ENCODE results near the gene ARHGEF19. TPM values are rescaled to one million over a fixed set of nuclear protein-coding genes. Genes with fewer than 3 reads are reported as not detected.

The ARHGEF19 gene
- total and polyA plus RNA-seq, 2 of the 4 experiments (the other 2 are of a cell fraction) = 4.5 to 16.8 TPM

DNA sequence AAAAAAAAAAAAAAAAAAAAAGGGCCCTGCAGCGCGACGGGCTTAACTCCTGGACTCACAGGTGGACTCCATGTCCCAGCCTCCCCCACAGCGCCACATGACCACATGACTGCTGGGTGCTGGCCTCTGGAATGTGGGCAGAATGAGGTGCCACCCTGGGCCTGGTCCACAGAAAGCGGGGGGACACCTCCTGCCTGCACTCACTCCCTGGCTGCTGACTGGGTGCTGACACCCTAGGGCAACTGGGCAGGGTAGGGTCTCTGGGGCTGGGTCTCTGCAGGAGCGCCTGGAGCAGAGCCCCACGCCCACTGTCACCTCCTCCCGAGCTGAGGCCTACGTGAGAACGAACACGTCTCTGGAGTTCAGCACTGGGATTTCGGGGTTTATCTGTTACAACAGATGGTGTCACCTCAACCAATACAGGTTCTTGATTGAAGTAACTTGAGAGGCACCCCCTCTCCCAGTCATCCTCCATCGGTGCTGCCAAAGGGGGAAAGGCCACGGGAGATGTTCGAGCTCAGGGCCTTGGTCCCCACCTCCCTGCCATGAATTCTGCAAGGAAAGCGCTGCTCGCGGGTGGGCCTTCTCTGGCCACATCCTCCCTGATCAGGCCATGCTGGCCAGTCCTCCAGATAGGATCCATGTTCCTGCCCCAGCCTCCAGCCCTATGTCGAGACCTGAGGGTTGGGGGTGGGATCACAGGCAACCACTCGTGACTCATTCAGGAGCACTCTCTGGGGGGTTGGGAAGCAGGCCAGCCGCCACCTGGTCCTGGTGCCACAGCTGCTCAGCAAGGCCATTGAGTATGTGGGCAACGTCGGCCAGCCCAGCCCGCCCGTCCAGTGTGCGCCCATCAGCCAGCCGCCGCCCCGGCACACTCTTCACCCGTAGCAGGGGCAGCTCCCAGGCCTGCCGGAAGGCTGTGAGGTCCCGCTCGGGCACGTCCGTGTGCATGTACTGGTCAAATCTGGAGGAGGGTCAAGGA lies 19.2 kb upstream of the ARHGEF19 start:
- no peak overlapping the region for H3K56ac ChIP-seq (ENCODE audit: extremely low read depth, insufficient read depth, low read length)
- H4K5ac ChIP-seq (ENCODE audit: low read depth, low read length) = no peak overlapping the region
- ATAC-seq (ENCODE audit: low read depth) = no peak
- H3K27me3 ChIP-seq (ENCODE audit: control insufficient read depth, insufficient read depth, low read length) = peaks cover 20% of the 10 kb centered on the region
- dilution Hi-C loops (cut with HindIII; ENCODE audit: low sequenced_read_pairs, unreplicated experiment) (no loop called here), intact Hi-C loops (cut with micrococcal nuclease) (no loop called here), in situ Hi-C loops (cut with MboI; ENCODE audit: low sequenced_read_pairs) (no loop called here)
- CTCF ChIA-PET = no interaction called here
- H3K4me1 ChIP-seq (ENCODE audit: control insufficient read depth, insufficient read depth, low read length) = peaks cover 6% of the 10 kb centered on the region
- no peak overlapping the region for H2BK15ac ChIP-seq (ENCODE audit: low read depth, low read length)
- H4K20me1 ChIP-seq (ENCODE audit: insufficient read depth, low read length) = no peaks in the 10 kb centered on the region
- no peak overlapping the region for H4K8ac ChIP-seq (ENCODE audit: low read depth in 2 of 2, low read length in 2 of 2)
- no peak overlapping the region for H3K9ac ChIP-seq (ENCODE audit: low read depth, low read length)
- no peak overlapping the region for H3K4me3 ChIP-seq (ENCODE audit: insufficient read depth, low read depth, low read length)
- no peaks in the 10 kb centered on the region for H3K36me3 ChIP-seq (ENCODE audit: control insufficient read depth, insufficient read depth, low read length)
- no peak overlapping the region for H3K18ac ChIP-seq (ENCODE audit: low read depth, low read length)
- H3K4me2 ChIP-seq (ENCODE audit: low read depth, low read length) = no peak overlapping the region
- H4K91ac ChIP-seq (ENCODE audit: insufficient read depth, low read depth, low read length) = no peak overlapping the region
- no peak overlapping the region for H2BK120ac ChIP-seq (ENCODE audit: low read depth, low read length)
- no peak overlapping the region for H2BK20ac ChIP-seq (ENCODE audit: low read depth, low read length)
- H3K9me1 ChIP-seq (ENCODE audit: insufficient read depth, low read length) = 0 out of 2 replicates have a peak, but pooled peaks cover 4% of the 10 kb centered on the region
- H3K79me1 ChIP-seq (ENCODE audit: low read depth in 1 of 2, low read length in 2 of 2) = peaks cover 0 to 7% of the 10 kb centered on the region in 2 experiments; a peak in 2 of 4 replicates
- H3K9me3 ChIP-seq (ENCODE audit: control insufficient read depth, insufficient read depth, low read length) = peaks cover 8% of the 10 kb centered on the region
- no peak overlapping the region for H2AK9ac ChIP-seq (replicated peaks; ENCODE audit: low read depth, low read length, poor library complexity)
- no peak for DNase-seq
- POLR2A ChIA-PET (ENCODE audit: unreplicated experiment) = no interaction called here
- H3K14ac ChIP-seq (replicated peaks; ENCODE audit: low read depth, low read length) = no peak overlapping the region
- H2AK5ac ChIP-seq (ENCODE audit: low read depth, low read length) = 0 out of 2 replicates have a peak overlapping the region, but pooled peaks have one; percentile 21
- WGBS, 2 experiments (ENCODE audit: extremely low coverage in 2 of 2, insufficient read length in 1 of 2) = 85% methylated on average over 13 of the region's 35 CpGs; no CpG with 5 or more reads in 1 of the 2 experiments
- H3K4ac ChIP-seq (ENCODE audit: low read depth, low read length) = no peak overlapping the region
- H2BK5ac ChIP-seq (ENCODE audit: low read depth, low read length, poor library complexity, severe bottlenecking) = no peak overlapping the region
- no peak overlapping the region for H3K27ac ChIP-seq (ENCODE audit: insufficient read depth, low read length)
- BruUV-seq (replicated peaks) = no TSS peak
- H2AFZ ChIP-seq (replicated peaks; ENCODE audit: low read length, poor library complexity) = peak overlapping the region; percentile 18
- no peak overlapping the region for H3K23ac ChIP-seq (ENCODE audit: low read depth, low read length)
- TF ChIP-seq CHD1 (IDR thresholded peaks at IDR 0.05; ENCODE audit: low read depth, low read length) = no peak
- TF ChIP-seq, protein P1, sequence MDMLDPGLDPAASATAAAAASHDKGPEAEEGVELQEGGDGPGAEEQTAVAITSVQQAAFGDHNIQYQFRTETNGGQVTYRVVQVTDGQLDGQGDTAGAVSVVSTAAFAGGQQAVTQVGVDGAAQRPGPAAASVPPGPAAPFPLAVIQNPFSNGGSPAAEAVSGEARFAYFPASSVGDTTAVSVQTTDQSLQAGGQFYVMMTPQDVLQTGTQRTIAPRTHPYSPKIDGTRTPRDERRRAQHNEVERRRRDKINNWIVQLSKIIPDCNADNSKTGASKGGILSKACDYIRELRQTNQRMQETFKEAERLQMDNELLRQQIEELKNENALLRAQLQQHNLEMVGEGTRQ (IDR thresholded peaks at IDR 0.05; ENCODE audit: low read depth, low read length) = no peak
- no peak for TF ChIP-seq MXI1 (IDR thresholded peaks at IDR 0.05; ENCODE audit: borderline replicate concordance, low read depth, low read length)
- no peak for TF ChIP-seq FOS (IDR thresholded peaks at IDR 0.05; ENCODE audit: low read depth, low read length)
- no peak for TF ChIP-seq RAD21 (IDR thresholded peaks at IDR 0.05; ENCODE audit: low read length)
- no peak for TF ChIP-seq CEBPB (IDR thresholded peaks at IDR 0.05; ENCODE audit: low read depth, low read length)
- no peak for TF ChIP-seq POLR2A (IDR thresholded peaks at IDR 0.05; ENCODE audit: low read depth, low read length)
- no peak for TF ChIP-seq SMC3 (IDR thresholded peaks at IDR 0.05; ENCODE audit: low read depth, low read length)
- TF ChIP-seq RCOR1 (IDR thresholded peaks at IDR 0.05; ENCODE audit: insufficient replicate concordance, low read length) = no peak
- TF ChIP-seq, protein P2, sequence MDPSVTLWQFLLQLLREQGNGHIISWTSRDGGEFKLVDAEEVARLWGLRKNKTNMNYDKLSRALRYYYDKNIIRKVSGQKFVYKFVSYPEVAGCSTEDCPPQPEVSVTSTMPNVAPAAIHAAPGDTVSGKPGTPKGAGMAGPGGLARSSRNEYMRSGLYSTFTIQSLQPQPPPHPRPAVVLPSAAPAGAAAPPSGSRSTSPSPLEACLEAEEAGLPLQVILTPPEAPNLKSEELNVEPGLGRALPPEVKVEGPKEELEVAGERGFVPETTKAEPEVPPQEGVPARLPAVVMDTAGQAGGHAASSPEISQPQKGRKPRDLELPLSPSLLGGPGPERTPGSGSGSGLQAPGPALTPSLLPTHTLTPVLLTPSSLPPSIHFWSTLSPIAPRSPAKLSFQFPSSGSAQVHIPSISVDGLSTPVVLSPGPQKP (IDR thresholded peaks at IDR 0.05; ENCODE audit: borderline replicate concordance, low read depth, low read length) = no peak
- TF ChIP-seq BHLHE40 (IDR thresholded peaks at IDR 0.05; ENCODE audit: low read depth, low read length) = no peak
- no peak for TF ChIP-seq MAFK (IDR thresholded peaks at IDR 0.05; ENCODE audit: low read depth, low read length)
- TF ChIP-seq CTCF (conservative IDR thresholded peaks at IDR 0.05; ENCODE audit: low read depth, low read length) = no peak
- TF ChIP-seq MAZ (IDR thresholded peaks at IDR 0.05; ENCODE audit: borderline replicate concordance, low read depth, low read length) = no peak
